Subcutaneous adipose tissue (tissue), 4 donors: ENCODE results near the gene DHX40. TPM values are rescaled to one million over a fixed set of nuclear protein-coding genes. Genes with fewer than 3 reads are reported as not detected.

Source experiments
- total RNA-seq, 4 donors: library from RNA; depleted of rRNA; stranded (reverse); fragments of >200 nt; gene quantifications; one replicate each; pipeline ENCODE4 v1.1.0, GENCODE V29; 2016
- TF ChIP-seq, protein P1 (sequence below): fragments of 450-650 bp; IDR thresholded peaks from one replicate; pipeline ENCODE4 v1.5.1; 2016; ENCODE audit warnings: low read depth, mild to moderate bottlenecking, control low read depth, antibody characterized with exemption, moderate library complexity

The DHX40 gene
- total RNA-seq, 4 donors from 2014 or later, result 41.6 to 54.8 (median 49.3) TPM

DNA sequence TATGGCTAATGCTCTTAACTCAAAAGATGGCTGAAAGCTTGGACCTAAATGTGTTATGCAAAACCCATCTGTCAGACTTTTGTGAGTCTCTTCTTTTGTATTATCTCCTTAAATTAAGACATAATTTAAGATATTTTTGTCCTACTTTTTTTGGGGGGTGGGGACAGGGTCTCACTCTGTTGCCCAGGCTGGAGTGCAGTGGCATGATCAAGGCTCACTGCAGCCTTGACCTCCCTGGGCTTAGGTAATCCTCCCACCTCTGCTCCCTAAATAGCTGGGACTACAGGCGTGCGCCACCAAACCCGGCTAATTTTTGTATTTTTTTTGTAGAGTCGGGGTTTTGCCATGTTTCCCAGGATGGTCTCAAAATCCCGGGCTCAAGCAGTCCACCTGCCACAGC lies 61.3 kb downstream of the DHX40 start:
- TF ChIP-seq, protein P1, sequence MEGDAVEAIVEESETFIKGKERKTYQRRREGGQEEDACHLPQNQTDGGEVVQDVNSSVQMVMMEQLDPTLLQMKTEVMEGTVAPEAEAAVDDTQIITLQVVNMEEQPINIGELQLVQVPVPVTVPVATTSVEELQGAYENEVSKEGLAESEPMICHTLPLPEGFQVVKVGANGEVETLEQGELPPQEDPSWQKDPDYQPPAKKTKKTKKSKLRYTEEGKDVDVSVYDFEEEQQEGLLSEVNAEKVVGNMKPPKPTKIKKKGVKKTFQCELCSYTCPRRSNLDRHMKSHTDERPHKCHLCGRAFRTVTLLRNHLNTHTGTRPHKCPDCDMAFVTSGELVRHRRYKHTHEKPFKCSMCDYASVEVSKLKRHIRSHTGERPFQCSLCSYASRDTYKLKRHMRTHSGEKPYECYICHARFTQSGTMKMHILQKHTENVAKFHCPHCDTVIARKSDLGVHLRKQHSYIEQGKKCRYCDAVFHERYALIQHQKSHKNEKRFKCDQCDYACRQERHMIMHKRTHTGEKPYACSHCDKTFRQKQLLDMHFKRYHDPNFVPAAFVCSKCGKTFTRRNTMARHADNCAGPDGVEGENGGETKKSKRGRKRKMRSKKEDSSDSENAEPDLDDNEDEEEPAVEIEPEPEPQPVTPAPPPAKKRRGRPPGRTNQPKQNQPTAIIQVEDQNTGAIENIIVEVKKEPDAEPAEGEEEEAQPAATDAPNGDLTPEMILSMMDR, result no peak

GRCh38 chr17:59627274-59627673 lies 61.9 kb downstream of the DHX40 start:
- TF ChIP-seq, protein P1, result no peak

DNA sequence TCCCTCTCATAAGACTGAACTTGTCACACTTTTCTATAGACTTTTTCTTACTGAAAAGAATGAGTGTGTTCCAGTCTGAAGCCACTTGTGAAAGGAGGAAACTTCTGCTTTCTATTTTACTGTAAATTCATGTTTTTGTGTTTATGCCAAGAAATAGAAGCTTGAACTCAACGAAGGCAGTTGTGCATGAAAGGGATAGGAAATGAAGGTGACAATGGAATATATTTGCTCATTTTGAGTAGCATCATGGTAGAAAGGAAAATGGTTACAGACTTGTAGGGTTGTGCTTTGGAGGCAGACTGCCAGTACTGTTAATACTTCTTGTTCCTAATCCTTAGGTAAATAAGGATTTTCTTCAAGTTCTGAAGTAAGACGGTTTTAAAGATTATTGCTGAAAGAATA lies 62.4 kb downstream of the DHX40 start:
- TF ChIP-seq, protein P1, result no peak

GRCh38 chr17:59629174-59629573 lies 63.8 kb downstream of the DHX40 start:
- TF ChIP-seq, protein P1, result no peak

GRCh38 chr17:59631276-59631675 lies 65.9 kb downstream of the DHX40 start:
- TF ChIP-seq, protein P1, result no peak

- TF ChIP-seq, protein P1, result no peak
Observed at GRCh38 chr17:59632398-59632797, 67.0 kb downstream of the DHX40 start.

- TF ChIP-seq, protein P1, result no peak
Observed at GRCh38 chr17:59633658-59634359, 68.4 kb downstream of the DHX40 start.
